Liver (tissue), 9 donors: ENCODE measurements around the gene DTL. TPM values are rescaled to one million over a fixed set of nuclear protein-coding genes. Genes with fewer than 3 reads are reported as not detected.

Experiments
- DNase-seq: peaks from one replicate; pipeline ENCODE4 v3.0.0-alpha.2; 2017; ENCODE audit warnings: low spot score
- H3K27ac ChIP-seq, 2 donors: one replicate each; pipeline ENCODE4 v1.7.0; 2013; ENCODE audit warnings: inconsistent platforms in 2 of 2, low read length in 2 of 2, control low read depth in 1 of 2, low read depth in 1 of 2, mild to moderate bottlenecking in 1 of 2
- H3K27me3 ChIP-seq, 4 donors: one replicate each; pipeline versions ENCODE4 v1.6.1 to v1.7.0; 2013; ENCODE audit warnings: low read length in 3 of 4, inconsistent platforms in 1 of 4, mild to moderate bottlenecking in 1 of 4, moderate library complexity in 1 of 4; ENCODE audit not compliant: control insufficient read depth in 4 of 4, insufficient read depth in 4 of 4
- H3K36me3 ChIP-seq, 4 donors: one replicate each; pipeline versions ENCODE4 v1.6.1 to v1.7.0; 2013; ENCODE audit warnings: low read length in 3 of 4, mild to moderate bottlenecking in 3 of 4, low read depth in 1 of 4, moderate library complexity in 1 of 4; ENCODE audit not compliant: control insufficient read depth in 4 of 4, insufficient read depth in 3 of 4
- H3K4me1 ChIP-seq, 4 donors: one replicate each; pipeline versions ENCODE4 v1.6.1 to v1.7.0; 2013; ENCODE audit warnings: low read length in 3 of 4, mild to moderate bottlenecking in 3 of 4, moderate library complexity in 1 of 4; ENCODE audit not compliant: control insufficient read depth in 4 of 4, insufficient read depth in 4 of 4
- H3K4me3 ChIP-seq, 3 donors: one replicate each; pipeline versions ENCODE4 v1.6.1 to v1.7.0; 2013; ENCODE audit warnings: low read length in 3 of 3, control low read depth in 1 of 3, low read depth in 1 of 3, mild to moderate bottlenecking in 1 of 3
- H3K9ac ChIP-seq, 2 donors: one replicate each; pipeline ENCODE4 v1.7.0; 2013; ENCODE audit warnings: low read length in 2 of 2, mild to moderate bottlenecking in 2 of 2, moderate library complexity in 2 of 2, control low read depth in 1 of 2, low read depth in 1 of 2
- H3K9me3 ChIP-seq, 4 donors: one replicate each; pipeline versions ENCODE4 v1.6.1 to v1.7.0; 2013; ENCODE audit warnings: low read length in 3 of 4; ENCODE audit not compliant: control insufficient read depth in 4 of 4
- FOXA1 ChIP-seq: IDR thresholded peaks from 2 replicates; pipeline ENCODE4 v1.6.1; 2016; ENCODE audit warnings: antibody characterized with exemption
- FOXA2 ChIP-seq: IDR thresholded peaks from 2 replicates; pipeline ENCODE4 v1.6.1; 2016; ENCODE audit warnings: antibody characterized with exemption
- GABPA ChIP-seq, 2 donors: IDR thresholded peaks in 1 of 2; conservative IDR thresholded peaks in 1 of 2; 2 replicates each; pipeline ENCODE4 v1.6.1; 2016; ENCODE audit warnings: antibody characterized with exemption in 2 of 2, mild to moderate bottlenecking in 1 of 2, moderate library complexity in 1 of 2
- HNF4A ChIP-seq, 2 donors: conservative IDR thresholded peaks; 2 replicates each; pipeline ENCODE4 v1.6.1; 2016; ENCODE audit warnings: antibody characterized with exemption in 2 of 2, mild to moderate bottlenecking in 2 of 2
- HNF4G ChIP-seq: IDR thresholded peaks from 2 replicates; pipeline ENCODE4 v1.6.1; 2016; ENCODE audit warnings: antibody characterized with exemption
- JUND ChIP-seq, 2 donors: IDR thresholded peaks; 2 replicates each; pipeline ENCODE4 v1.6.1; 2016; ENCODE audit warnings: antibody characterized with exemption in 2 of 2
- NR2F2 ChIP-seq: IDR thresholded peaks from 2 replicates; pipeline ENCODE4 v1.6.1; 2016; ENCODE audit warnings: antibody characterized with exemption
- RAD21 ChIP-seq, 2 donors: IDR thresholded peaks; 2 replicates each; pipeline ENCODE4 v1.6.1; 2016; ENCODE audit warnings: antibody characterized with exemption in 2 of 2, mild to moderate bottlenecking in 2 of 2
- RXRA ChIP-seq, 2 donors: IDR thresholded peaks; 2 replicates each; pipeline ENCODE4 v1.6.1; 2017 to 2018; ENCODE audit warnings: antibody characterized with exemption in 2 of 2, mild to moderate bottlenecking in 1 of 2
- YY1 ChIP-seq: IDR thresholded peaks from 2 replicates; pipeline ENCODE4 v1.6.1; 2016; ENCODE audit warnings: antibody characterized with exemption, mild to moderate bottlenecking
- WGBS: extraction: QIAGEN DNeasy Blood & Tissue Kit; methylation state at CpG from one replicate; pipeline ENCODE4 v1.1.7; 2013; 5-methylcytosine and 5-hydroxymethylcytosine counted together
- polyA plus RNA-seq, 2 donors: library from polyadenylated mRNA; stranded (reverse) in 1 of 2; unstranded in 1 of 2; fragments of 200-250 nt in 1 of 2; fragments of >200 nt in 1 of 2; fragmentation: Nextera tagmentation in 1 of 2; extraction: Ambion mirVana in 1 of 2; gene quantifications; one replicate each; pipeline versions ENCODE4 v1.2.1 to v1.2.3, GENCODE V29; 2013 to 2015
- total RNA-seq, 2 donors: library from RNA; depleted of rRNA; stranded (reverse); fragments of >200 nt; gene quantifications; one replicate each; pipeline ENCODE4 v1.2.3, GENCODE V29; 2014
- TF ChIP-seq, protein P1 (sequence below): IDR thresholded peaks from 2 replicates; pipeline ENCODE4 v1.6.1; 2016; ENCODE audit warnings: antibody characterized with exemption
- TF ChIP-seq, protein P2 (sequence below): IDR thresholded peaks from 2 replicates; pipeline ENCODE4 v1.6.1; 2016; ENCODE audit warnings: antibody characterized with exemption
- donor health status: healthy.
- donor health status: healthy.
- donor health status: healthy.
- donor health status: healthy.
- donor health status: healthy.

Gene DTL
- total and polyA plus RNA-seq, 4 donors, result 0.17 to 17.9 (median 0.73) TPM

DNA sequence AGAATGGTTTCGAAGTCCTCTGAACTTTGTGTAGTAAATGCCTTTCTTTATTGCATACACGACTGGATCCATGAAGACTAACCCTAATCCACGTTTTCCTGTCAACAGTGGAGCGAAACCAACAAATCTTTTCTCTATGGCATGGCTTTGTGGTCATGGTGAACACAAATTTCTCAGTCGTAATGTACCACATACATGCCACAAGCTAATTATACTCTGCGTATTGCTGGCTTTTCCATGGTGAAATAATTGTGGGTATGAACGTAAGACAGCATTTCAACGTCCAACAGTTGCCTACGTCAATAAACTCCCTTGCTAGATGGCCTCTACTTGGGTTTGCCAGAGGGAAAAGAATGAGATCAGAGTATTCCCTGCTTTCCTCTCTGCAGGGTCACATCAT, 27.7 kb upstream of the DTL start:
- no peak overlapping the region for H3K9ac ChIP-seq
- peaks cover 0 to 9% (median 3%) of the 10 kb centered on the region in 4 donors for H3K36me3 ChIP-seq
- peaks cover 1 to 14% (median 8%) of the 10 kb centered on the region in 4 donors for H3K4me1 ChIP-seq
- no peak for DNase-seq
- TF ChIP-seq HNF4A (conservative IDR thresholded peaks at IDR 0.05) (no peak), GABPA (IDR thresholded peaks at IDR 0.05 in 1 of 2, conservative IDR thresholded peaks at IDR 0.05 in 1 of 2) (no peak), HNF4G (no peak), FOXA1 (no peak), YY1 (no peak)
- TF ChIP-seq, protein P1, sequence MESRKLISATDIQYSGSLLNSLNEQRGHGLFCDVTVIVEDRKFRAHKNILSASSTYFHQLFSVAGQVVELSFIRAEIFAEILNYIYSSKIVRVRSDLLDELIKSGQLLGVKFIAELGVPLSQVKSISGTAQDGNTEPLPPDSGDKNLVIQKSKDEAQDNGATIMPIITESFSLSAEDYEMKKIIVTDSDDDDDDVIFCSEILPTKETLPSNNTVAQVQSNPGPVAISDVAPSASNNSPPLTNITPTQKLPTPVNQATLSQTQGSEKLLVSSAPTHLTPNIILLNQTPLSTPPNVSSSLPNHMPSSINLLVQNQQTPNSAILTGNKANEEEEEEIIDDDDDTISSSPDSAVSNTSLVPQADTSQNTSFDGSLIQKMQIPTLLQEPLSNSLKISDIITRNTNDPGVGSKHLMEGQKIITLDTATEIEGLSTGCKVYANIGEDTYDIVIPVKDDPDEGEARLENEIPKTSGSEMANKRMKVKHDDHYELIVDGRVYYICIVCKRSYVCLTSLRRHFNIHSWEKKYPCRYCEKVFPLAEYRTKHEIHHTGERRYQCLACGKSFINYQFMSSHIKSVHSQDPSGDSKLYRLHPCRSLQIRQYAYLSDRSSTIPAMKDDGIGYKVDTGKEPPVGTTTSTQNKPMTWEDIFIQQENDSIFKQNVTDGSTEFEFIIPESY, result no peak
- WGBS, result 93% methylated on average over 9 of the region's 9 CpGs
- no peaks in the 10 kb centered on the region for H3K27me3 ChIP-seq
- H3K4me3 ChIP-seq, result no peak overlapping the region
- no peaks in the 10 kb centered on the region for H3K9me3 ChIP-seq
- no peak overlapping the region for H3K27ac ChIP-seq

DNA sequence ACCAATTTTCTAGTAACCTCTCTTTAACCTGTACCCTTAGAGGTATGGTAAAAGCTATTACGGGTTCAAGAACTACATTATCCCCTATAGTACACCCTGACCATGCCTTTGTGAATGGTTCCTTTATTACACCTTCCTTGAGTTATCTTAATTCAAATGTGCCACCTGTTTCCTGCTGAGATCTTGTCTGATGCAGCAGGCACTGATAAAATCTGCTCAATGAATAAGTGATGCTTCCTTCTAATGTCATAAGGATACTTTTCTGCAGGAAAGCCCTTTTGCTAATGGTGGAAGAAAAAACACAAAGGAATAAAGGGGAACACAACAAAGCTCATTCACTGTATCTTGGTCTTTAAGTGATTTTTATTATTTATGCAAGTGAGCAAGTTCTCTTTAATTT, 26.0 kb upstream of the DTL start:
- Histone ChIP-seq H3K4me3 (no peak overlapping the region), H3K9me3 (no peaks in the 10 kb centered on the region), H3K36me3 (peaks cover 0 to 9% (median 3%) of the 10 kb centered on the region in 4 donors), H3K27me3 (no peaks in the 10 kb centered on the region), H3K4me1 (peaks cover 1 to 16% (median 14%) of the 10 kb centered on the region in 4 donors), H3K27ac (no peak overlapping the region), H3K9ac (no peak overlapping the region)
- WGBS, result 96% methylated on average over 1 of the region's 1 CpG
- TF ChIP-seq HNF4G, result no peak
- no peak for DNase-seq

DNA sequence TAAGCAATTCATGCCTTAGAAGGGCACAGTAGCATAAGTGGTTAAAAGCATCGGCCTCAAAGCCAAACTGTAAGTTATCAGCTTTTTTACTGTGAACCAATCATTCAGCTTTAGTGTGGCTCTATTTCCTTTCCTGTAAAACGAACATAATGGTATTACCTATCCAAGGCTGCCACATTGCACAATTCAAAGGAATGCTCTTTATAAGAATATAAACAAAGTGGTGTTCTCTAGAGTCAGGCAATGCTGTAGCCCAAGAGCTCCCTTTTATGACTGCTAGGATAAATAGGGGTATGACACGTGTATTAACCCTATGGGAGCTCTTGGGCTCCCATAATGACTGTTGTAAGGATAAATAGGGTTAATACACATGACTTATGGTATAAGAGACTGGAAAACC, 25.5 kb upstream of the DTL start:
- H3K27me3 ChIP-seq, result no peaks in the 10 kb centered on the region
- WGBS, result 84% methylated on average over 3 of the region's 3 CpGs
- peaks cover 0 to 9% (median 3%) of the 10 kb centered on the region in 4 donors for H3K36me3 ChIP-seq
- TF ChIP-seq, protein P2, sequence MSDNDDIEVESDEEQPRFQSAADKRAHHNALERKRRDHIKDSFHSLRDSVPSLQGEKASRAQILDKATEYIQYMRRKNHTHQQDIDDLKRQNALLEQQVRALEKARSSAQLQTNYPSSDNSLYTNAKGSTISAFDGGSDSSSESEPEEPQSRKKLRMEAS, result no peak
- TF ChIP-seq JUND (IDR thresholded peaks at IDR 0.05), result no peak
- no peak for TF ChIP-seq HNF4A (conservative IDR thresholded peaks at IDR 0.05)
- no peak for TF ChIP-seq NR2F2
- no peak for TF ChIP-seq RAD21 (IDR thresholded peaks at IDR 0.05)
- TF ChIP-seq HNF4G, result no peak
- no peak for TF ChIP-seq RXRA (IDR thresholded peaks at IDR 0.05)
- TF ChIP-seq FOXA2, result no peak
- TF ChIP-seq GABPA (IDR thresholded peaks at IDR 0.05 in 1 of 2, conservative IDR thresholded peaks at IDR 0.05 in 1 of 2), result no peak
- no peak overlapping the region for H3K4me3 ChIP-seq
- H3K9me3 ChIP-seq, result peaks cover 0 to 2% (median 0%) of the 10 kb centered on the region in 4 donors
- H3K4me1 ChIP-seq, result peaks cover 4 to 16% (median 14%) of the 10 kb centered on the region in 4 donors
- no peak overlapping the region for H3K27ac ChIP-seq
- no peak for DNase-seq
- no peak overlapping the region for H3K9ac ChIP-seq
